ENCODE data around the gene FAM186B.

Gene FAM186B

GRCh38 chr12:49619286-49619685 is 13.8 kb upstream of the FAM186B start:
- TF ChIP-seq YY2 (tag by site-specific recombination; IDR thresholded peaks at IDR 0.05) = no peak
- no peak for TF ChIP-seq ZNF837 (tag by site-specific recombination; IDR thresholded peaks at IDR 0.05)
- no peak for TF ChIP-seq ZNF426 (tag by site-specific recombination; IDR thresholded peaks at IDR 0.05)
- no peak for TF ChIP-seq ZBTB11 (tag by site-specific recombination; conservative IDR thresholded peaks at IDR 0.05; ENCODE audit: low read depth)
- no peak for TF ChIP-seq ZNF350 (tag by site-specific recombination; IDR thresholded peaks at IDR 0.05)
- no peak for TF ChIP-seq ZNF416 (tag by site-specific recombination; IDR thresholded peaks at IDR 0.05)
- no peak overlapping the region for H3K27ac ChIP-seq (ENCODE audit: extremely low read depth, low read depth, low read length)
- H3K36me3 ChIP-seq (ENCODE audit: control insufficient read depth in 2 of 2, insufficient read depth in 1 of 2, low read length in 2 of 2) = no peaks in the 10 kb centered on the region
- H3K4me1 ChIP-seq (ENCODE audit: control insufficient read depth, insufficient read depth, low read length) = no peaks in the 10 kb centered on the region
- POLR2A ChIA-PET = interaction anchor here (0.6 kb wide), 1 partner anchor 83 kb away, joined by 3 read pairs; no protein-coding TSS in a partner anchor
- H3K4me3 ChIP-seq (ENCODE audit: low read depth, low read length) = no peak overlapping the region
- H3K9me3 ChIP-seq (ENCODE audit: control insufficient read depth, insufficient read depth, low read depth, low read length) = no peaks in the 10 kb centered on the region
- CTCF ChIA-PET = interaction anchor here (0.5 to 1.8 kb wide), 5 partner anchors 9 to 349 kb away, joined by 3 to 5 read pairs (median 3); no protein-coding TSS in a partner anchor

DNA sequence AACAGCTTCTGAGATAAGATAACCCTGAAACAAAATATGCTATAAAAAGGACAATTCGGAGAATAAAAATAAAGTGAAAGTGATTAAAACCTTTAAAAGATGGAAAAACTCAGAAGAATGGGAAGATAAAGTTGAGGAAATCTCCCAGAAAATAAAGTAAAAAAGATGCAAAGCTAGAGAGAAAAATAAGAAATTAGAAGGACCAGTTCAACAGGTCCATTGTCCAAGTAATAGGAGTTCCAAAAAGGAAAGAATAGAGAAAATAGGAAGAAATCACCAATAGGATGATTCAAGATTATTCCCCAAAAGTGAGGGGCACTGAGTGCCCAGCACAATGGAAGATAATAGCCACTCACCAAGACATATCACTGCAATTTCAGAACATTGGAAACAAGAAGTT is 13.1 kb upstream of the FAM186B start:
- H3K4me1 ChIP-seq (ENCODE audit: control insufficient read depth, insufficient read depth, low read length) = no peaks in the 10 kb centered on the region
- no peaks in the 10 kb centered on the region for H3K36me3 ChIP-seq (ENCODE audit: control insufficient read depth in 2 of 2, insufficient read depth in 1 of 2, low read length in 2 of 2)
- no peak overlapping the region for H3K4me3 ChIP-seq (ENCODE audit: low read depth, low read length)
- POLR2A ChIA-PET = no interaction called here
- CTCF ChIA-PET = interaction anchor here (0.6 to 1.8 kb wide), 4 partner anchors 13 to 348 kb away, joined by 3 to 5 read pairs (median 4); partner anchors contain the start of gene FAM186B
- no peaks in the 10 kb centered on the region for H3K9me3 ChIP-seq (ENCODE audit: control insufficient read depth, insufficient read depth, low read depth, low read length)
- TF ChIP-seq SCRT1 (tag by site-specific recombination; IDR thresholded peaks at IDR 0.05; ENCODE audit: borderline replicate concordance) (peak; percentile 84; the same call in 1 of the 2 replicates), ZNF223 (tag by site-specific recombination; IDR thresholded peaks at IDR 0.05) (no peak), FEZF1 (tag by site-specific recombination; IDR thresholded peaks at IDR 0.05) (no peak), ZNF530 (tag by site-specific recombination; IDR thresholded peaks at IDR 0.05; ENCODE audit: low read depth) (no peak), SCRT2 (tag by site-specific recombination; IDR thresholded peaks at IDR 0.05) (peak; percentile 78)
- TF ChIP-seq, protein P1, sequence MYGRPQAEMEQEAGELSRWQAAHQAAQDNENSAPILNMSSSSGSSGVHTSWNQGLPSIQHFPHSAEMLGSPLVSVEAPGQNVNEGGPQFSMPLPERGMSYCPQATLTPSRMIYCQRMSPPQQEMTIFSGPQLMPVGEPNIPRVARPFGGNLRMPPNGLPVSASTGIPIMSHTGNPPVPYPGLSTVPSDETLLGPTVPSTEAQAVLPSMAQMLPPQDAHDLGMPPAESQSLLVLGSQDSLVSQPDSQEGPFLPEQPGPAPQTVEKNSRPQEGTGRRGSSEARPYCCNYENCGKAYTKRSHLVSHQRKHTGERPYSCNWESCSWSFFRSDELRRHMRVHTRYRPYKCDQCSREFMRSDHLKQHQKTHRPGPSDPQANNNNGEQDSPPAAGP (tag by site-specific recombination; IDR thresholded peaks at IDR 0.05) = no peak
- TF ChIP-seq, protein P2, sequence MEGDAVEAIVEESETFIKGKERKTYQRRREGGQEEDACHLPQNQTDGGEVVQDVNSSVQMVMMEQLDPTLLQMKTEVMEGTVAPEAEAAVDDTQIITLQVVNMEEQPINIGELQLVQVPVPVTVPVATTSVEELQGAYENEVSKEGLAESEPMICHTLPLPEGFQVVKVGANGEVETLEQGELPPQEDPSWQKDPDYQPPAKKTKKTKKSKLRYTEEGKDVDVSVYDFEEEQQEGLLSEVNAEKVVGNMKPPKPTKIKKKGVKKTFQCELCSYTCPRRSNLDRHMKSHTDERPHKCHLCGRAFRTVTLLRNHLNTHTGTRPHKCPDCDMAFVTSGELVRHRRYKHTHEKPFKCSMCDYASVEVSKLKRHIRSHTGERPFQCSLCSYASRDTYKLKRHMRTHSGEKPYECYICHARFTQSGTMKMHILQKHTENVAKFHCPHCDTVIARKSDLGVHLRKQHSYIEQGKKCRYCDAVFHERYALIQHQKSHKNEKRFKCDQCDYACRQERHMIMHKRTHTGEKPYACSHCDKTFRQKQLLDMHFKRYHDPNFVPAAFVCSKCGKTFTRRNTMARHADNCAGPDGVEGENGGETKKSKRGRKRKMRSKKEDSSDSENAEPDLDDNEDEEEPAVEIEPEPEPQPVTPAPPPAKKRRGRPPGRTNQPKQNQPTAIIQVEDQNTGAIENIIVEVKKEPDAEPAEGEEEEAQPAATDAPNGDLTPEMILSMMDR (tag by site-specific recombination; IDR thresholded peaks at IDR 0.05) = no peak
- H3K27ac ChIP-seq (ENCODE audit: extremely low read depth, low read depth, low read length) = no peak overlapping the region

- ChIA-PET CTCF (interaction anchor here (0.7 kb wide), 1 partner anchor 67 kb away, joined by 3 read pairs; no protein-coding TSS in a partner anchor), POLR2A (no interaction called here)
- TF ChIP-seq, protein P3, sequence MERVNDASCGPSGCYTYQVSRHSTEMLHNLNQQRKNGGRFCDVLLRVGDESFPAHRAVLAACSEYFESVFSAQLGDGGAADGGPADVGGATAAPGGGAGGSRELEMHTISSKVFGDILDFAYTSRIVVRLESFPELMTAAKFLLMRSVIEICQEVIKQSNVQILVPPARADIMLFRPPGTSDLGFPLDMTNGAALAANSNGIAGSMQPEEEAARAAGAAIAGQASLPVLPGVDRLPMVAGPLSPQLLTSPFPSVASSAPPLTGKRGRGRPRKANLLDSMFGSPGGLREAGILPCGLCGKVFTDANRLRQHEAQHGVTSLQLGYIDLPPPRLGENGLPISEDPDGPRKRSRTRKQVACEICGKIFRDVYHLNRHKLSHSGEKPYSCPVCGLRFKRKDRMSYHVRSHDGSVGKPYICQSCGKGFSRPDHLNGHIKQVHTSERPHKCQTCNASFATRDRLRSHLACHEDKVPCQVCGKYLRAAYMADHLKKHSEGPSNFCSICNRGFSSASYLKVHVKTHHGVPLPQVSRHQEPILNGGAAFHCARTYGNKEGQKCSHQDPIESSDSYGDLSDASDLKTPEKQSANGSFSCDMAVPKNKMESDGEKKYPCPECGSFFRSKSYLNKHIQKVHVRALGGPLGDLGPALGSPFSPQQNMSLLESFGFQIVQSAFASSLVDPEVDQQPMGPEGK (tag by site-specific recombination; IDR thresholded peaks at IDR 0.05) = no peak
- TF ChIP-seq ZNF146 (tag by site-specific recombination; IDR thresholded peaks at IDR 0.05) (no peak), SP3 (tag by site-specific recombination; IDR thresholded peaks at IDR 0.05) (no peak), ZNF174 (tag by site-specific recombination; IDR thresholded peaks at IDR 0.05) (no peak), ZNF707 (tag by site-specific recombination; IDR thresholded peaks at IDR 0.05) (no peak), GLIS1 (tag by site-specific recombination; IDR thresholded peaks at IDR 0.05) (no peak), ZNF558 (tag by site-specific recombination; IDR thresholded peaks at IDR 0.05) (no peak), ZNF19 (tag by site-specific recombination; IDR thresholded peaks at IDR 0.05; ENCODE audit: low read depth) (no peak)
- Histone ChIP-seq H3K27ac (ENCODE audit: extremely low read depth, low read depth, low read length) (no peak overlapping the region), H3K36me3 (ENCODE audit: control insufficient read depth in 2 of 2, insufficient read depth in 1 of 2, low read length in 2 of 2) (no peaks in the 10 kb centered on the region), H3K9me3 (ENCODE audit: control insufficient read depth, insufficient read depth, low read depth, low read length) (no peaks in the 10 kb centered on the region), H3K4me1 (ENCODE audit: control insufficient read depth, insufficient read depth, low read length) (no peaks in the 10 kb centered on the region), H3K4me3 (ENCODE audit: low read depth, low read length) (no peak overlapping the region)
These were observed 11.2 kb upstream of the FAM186B start for GRCh38 chr12:49616533-49617219.

Measured in HEK293 (cell line).